ENCODE measurements around the gene ZNF490. TPM values are rescaled to one million over a fixed set of nuclear protein-coding genes. Genes with fewer than 3 reads are reported as not detected.
A peak's percentile ranks its signal among the peaks of the same experiment; 100 is the strongest.
"Not testable (repeated sequence)": the region's sequence is repeated elsewhere in the genome, so short reads cannot be mapped to it uniquely, and the experiment has no call there.

Gene ZNF490
- total RNA-seq, 4 donors from 2014 or later = 5.1 to 8.6 (median 6.7) TPM

GRCh38 chr19:12567951-12568350 lies 42.7 kb downstream of the ZNF490 start:
- no peaks in the 10 kb centered on the region for H3K9me3 ChIP-seq
- 82 to 94% methylated on average over 3 to 4 of the region's 4 CpGs for WGBS, 2 donors (ENCODE audit: low coverage in 1 of 2)
- ATAC-seq = no peak

DNA sequence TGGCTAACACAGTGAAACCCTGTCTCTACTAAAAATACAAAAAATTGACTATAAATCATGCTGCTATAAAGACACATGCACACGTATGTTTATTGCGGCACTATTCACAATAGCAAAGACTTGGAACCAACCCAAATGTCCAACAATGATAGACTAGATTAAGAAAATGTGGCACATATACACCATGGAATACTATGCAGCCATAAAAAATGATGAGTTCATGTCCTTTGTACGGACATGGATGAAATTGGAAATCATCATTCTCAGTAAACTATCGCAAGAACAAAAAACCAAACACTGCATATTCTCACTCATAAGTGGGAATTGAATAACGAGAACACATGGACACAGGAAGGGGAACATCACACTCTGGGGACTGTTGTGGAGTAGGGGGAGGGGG lies 44.2 kb downstream of the ZNF490 start:
- WGBS, 2 donors (ENCODE audit: low coverage in 1 of 2) = 85 to 86% methylated on average over 5 of the region's 5 CpGs
- H3K4me1 ChIP-seq = peaks cover 0 to 11% (median 0%) of the 10 kb centered on the region in 3 donors

More at GRCh38 chr19:12567951-12568350, 42.7 kb downstream of the ZNF490 start:
- no peak overlapping the region for H3K4me3 ChIP-seq
- no peaks in the 10 kb centered on the region for H3K36me3 ChIP-seq
- TF ChIP-seq EP300 (IDR thresholded peaks at IDR 0.05) = no peak
- TF ChIP-seq POLR2A (IDR thresholded peaks at IDR 0.05) = no peak
- TF ChIP-seq, protein P1, sequence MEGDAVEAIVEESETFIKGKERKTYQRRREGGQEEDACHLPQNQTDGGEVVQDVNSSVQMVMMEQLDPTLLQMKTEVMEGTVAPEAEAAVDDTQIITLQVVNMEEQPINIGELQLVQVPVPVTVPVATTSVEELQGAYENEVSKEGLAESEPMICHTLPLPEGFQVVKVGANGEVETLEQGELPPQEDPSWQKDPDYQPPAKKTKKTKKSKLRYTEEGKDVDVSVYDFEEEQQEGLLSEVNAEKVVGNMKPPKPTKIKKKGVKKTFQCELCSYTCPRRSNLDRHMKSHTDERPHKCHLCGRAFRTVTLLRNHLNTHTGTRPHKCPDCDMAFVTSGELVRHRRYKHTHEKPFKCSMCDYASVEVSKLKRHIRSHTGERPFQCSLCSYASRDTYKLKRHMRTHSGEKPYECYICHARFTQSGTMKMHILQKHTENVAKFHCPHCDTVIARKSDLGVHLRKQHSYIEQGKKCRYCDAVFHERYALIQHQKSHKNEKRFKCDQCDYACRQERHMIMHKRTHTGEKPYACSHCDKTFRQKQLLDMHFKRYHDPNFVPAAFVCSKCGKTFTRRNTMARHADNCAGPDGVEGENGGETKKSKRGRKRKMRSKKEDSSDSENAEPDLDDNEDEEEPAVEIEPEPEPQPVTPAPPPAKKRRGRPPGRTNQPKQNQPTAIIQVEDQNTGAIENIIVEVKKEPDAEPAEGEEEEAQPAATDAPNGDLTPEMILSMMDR (IDR thresholded peaks at IDR 0.05) = no peak
- TF ChIP-seq POLR2AphosphoS5 (IDR thresholded peaks at IDR 0.05) = no peak
- peaks cover 0 to 11% (median 0%) of the 10 kb centered on the region in 3 donors for H3K4me1 ChIP-seq
- H3K27me3 ChIP-seq = no peaks in the 10 kb centered on the region
- H3K27ac ChIP-seq = no peak overlapping the region

DNA sequence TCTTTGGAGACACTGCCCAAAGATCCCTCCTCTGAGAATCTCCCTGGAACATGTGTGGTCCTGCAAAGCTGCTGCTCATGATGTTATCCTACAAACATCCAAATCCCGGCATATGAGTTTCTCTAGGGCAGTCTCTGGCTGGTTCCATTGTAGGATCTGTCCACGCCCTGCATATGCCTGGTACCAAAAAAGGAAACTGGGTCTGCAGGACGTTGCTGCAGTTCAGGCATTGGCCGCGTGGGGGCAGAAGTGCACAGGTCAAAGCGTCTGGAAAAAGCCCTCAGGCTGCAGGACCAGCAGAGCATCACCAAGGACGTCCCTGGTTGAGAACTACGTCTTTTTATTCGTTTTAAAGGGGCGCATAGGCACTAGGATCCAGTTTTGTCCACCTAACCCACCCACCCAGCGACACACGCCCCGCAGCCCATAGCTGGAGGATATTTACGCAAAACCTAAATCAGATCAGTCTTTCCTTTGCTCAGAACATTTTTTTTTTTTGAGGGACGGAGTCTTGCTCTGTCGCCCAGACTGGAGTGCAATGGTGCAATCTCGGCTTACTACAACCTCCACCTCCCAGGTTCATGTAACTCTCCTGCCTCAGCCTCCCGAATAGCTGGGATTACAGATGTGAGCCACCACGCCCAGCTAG lies 46.5 kb downstream of the ZNF490 start:
- no peaks in the 10 kb centered on the region for H3K36me3 ChIP-seq
- ATAC-seq = peak; percentile 95
- H3K27me3 ChIP-seq = no peaks in the 10 kb centered on the region
- H3K4me1 ChIP-seq = peaks cover 0 to 11% (median 0%) of the 10 kb centered on the region in 3 donors
- H3K4me3 ChIP-seq = no peak overlapping the region
- no peaks in the 10 kb centered on the region for H3K9me3 ChIP-seq
- WGBS, 2 donors (ENCODE audit: low coverage in 1 of 2) = 17 to 20% methylated on average over 3 to 19 of the region's 19 CpGs
- TF ChIP-seq, protein P1 (IDR thresholded peaks at IDR 0.05) = peak in 3 of 4 experiments; percentile 92 to 96 (median 95)
- TF ChIP-seq EP300 (IDR thresholded peaks at IDR 0.05) (no peak), POLR2AphosphoS5 (IDR thresholded peaks at IDR 0.05) (peak; percentile 22)
- H3K27ac ChIP-seq = peak overlapping the region in 3 of 4 donors; percentile 45 to 65 (median 57)

More for the DNA sequence above, 44.2 kb downstream of the ZNF490 start:
- H3K9me3 ChIP-seq, H3K27me3 ChIP-seq, H3K36me3 ChIP-seq, ATAC-seq, H3K4me3 ChIP-seq, H3K27ac ChIP-seq: not testable (repeated sequence)

DNA sequence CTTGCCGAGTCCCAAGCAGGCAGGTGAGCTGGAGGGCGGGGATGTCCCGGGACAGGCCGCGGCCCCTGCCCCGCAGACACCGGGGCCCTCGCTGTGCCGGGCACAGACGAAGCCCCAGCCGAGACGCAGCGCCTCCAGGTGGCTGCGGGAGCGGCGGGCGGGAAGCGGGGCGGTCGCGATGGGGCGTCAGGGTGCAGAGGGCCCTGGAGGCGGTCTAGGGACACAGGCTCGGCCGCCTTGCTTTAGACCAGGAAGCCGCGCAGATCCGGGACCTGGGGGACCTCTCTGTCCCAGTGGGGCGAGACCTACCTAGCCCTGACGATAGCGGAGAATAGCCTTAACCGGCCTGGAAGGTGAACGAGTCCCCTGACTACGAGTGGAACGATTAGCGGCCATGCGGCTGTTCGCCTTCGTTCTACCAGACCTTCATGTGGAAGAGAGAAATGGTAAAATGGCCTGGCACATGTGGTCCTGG lies 55.1 kb downstream of the ZNF490 start:
- WGBS, 2 donors (ENCODE audit: low coverage in 1 of 2) = 10% methylated on average over 2 of the region's 39 CpGs; no CpG with 5 or more reads in 1 of the 2 donors
- H3K9me3 ChIP-seq = no peaks in the 10 kb centered on the region
- TF ChIP-seq, protein P1 (IDR thresholded peaks at IDR 0.05) = peak in 1 of 4 experiments; percentile 21
- no peak for TF ChIP-seq POLR2AphosphoS5 (IDR thresholded peaks at IDR 0.05)
- ATAC-seq = no peak
- H3K4me1 ChIP-seq = peaks cover 0 to 21% (median 3%) of the 10 kb centered on the region in 3 donors
- H3K4me3 ChIP-seq = peak overlapping the region in 1 of 2 donors; percentile 24
- no peaks in the 10 kb centered on the region for H3K27me3 ChIP-seq
- no peak overlapping the region for H3K27ac ChIP-seq
- no peaks in the 10 kb centered on the region for H3K36me3 ChIP-seq

GRCh38 chr19:12551060-12551832 lies 59.4 kb downstream of the ZNF490 start, which contains the start of gene ZNF564:
Gene ZNF564 (minus strand): TSS chr19:12551482. CDS start chr19:12551332, 150 bp downstream.
- TF ChIP-seq POLR2A (IDR thresholded peaks at IDR 0.05) (peak; percentile 39 to 50), POLR2AphosphoS5 (IDR thresholded peaks at IDR 0.05) (peak; percentile 83), EP300 (IDR thresholded peaks at IDR 0.05) (no peak)
- TF ChIP-seq, protein P1 (IDR thresholded peaks at IDR 0.05) = peak in 1 of 4 experiments; percentile 9
- Histone ChIP-seq H3K4me3 (peak within 1 kb of the TSS; percentile 91 to 93), H3K27ac (peak within 1 kb of the TSS; percentile 69 to 98 (median 97)), H3K27me3 (no peaks in the 10 kb centered on the region), H3K9me3 (no peaks in the 10 kb centered on the region), H3K4me1 (peaks cover 0 to 62% (median 17%) of the 10 kb centered on the region in 3 donors), H3K36me3 (peaks cover 0 to 8% of the 10 kb centered on the region in 2 donors)
- ATAC-seq = peak; percentile 99
- WGBS, 2 donors (ENCODE audit: low coverage in 1 of 2) = 0% methylated on average over 1 of the region's 49 CpGs; no CpG with 5 or more reads in 1 of the 2 donors
